MM.1S (cell line): Measurements from ENCODE around the gene ZFYVE21.

Experiments
- EZH2 ChIP-seq: fragments of 300-600 bp; sonication (generic); optimal IDR thresholded peaks from 2 replicates; pipeline ENCODE3; 2017; ENCODE audit warnings: low read depth, mild to moderate bottlenecking, antibody characterized with exemption, low read length, mixed read lengths
- TF ChIP-seq, protein P1 (sequence below): fragments of 300-600 bp; sonication (generic); IDR thresholded peaks from 2 replicates; pipeline ENCODE4 v1.5.1; 2016; ENCODE audit warnings: antibody characterized with exemption, low read length, mixed read lengths

DNA sequence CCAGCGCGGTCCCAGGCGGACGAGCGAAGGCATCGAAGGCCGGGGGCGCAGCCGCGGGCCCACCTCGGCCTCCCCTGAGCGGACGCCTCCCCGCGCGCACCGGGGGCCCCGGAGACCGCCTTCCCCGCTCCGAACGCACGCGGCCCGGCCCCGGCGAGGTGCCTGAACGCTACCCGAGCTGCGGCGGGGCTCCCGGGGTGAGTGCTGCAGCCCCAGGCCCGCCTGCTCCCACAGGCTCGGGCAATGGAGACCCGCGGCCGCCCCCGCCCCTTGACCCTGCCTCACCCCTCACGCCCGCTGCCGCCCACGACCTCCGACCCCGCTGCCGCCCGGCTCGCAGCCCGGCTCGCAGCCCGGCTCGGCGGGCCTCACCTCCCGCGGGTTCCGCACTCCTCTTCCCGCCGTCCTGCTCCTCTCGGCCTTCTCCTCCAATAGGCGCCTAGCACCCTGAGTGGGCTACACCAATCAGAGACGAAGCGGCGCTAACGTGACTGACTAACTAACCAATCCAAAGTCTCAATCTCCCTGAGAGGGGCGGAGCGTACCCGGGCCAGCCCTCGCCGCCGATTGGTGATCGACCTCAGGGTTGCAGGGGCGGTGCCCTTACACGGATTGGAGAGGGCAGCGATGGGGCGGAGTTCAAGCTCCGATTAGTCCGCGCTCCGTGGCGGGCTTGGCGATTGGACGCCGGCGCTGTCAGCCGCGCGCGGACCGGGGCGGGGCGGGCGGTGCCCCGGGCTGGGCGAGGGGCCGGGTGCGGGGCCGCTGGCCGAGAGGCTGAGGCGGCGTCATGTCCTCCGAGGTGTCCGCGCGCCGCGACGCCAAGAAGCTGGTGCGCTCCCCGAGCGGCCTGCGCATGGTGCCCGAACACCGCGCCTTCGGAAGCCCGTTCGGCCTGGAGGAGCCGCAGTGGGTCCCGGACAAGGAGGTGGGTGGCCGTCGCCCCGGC lies at the start of gene ZFYVE21, which contains the start of gene XRCC3:
- TF ChIP-seq, protein P1, sequence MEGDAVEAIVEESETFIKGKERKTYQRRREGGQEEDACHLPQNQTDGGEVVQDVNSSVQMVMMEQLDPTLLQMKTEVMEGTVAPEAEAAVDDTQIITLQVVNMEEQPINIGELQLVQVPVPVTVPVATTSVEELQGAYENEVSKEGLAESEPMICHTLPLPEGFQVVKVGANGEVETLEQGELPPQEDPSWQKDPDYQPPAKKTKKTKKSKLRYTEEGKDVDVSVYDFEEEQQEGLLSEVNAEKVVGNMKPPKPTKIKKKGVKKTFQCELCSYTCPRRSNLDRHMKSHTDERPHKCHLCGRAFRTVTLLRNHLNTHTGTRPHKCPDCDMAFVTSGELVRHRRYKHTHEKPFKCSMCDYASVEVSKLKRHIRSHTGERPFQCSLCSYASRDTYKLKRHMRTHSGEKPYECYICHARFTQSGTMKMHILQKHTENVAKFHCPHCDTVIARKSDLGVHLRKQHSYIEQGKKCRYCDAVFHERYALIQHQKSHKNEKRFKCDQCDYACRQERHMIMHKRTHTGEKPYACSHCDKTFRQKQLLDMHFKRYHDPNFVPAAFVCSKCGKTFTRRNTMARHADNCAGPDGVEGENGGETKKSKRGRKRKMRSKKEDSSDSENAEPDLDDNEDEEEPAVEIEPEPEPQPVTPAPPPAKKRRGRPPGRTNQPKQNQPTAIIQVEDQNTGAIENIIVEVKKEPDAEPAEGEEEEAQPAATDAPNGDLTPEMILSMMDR = no peak
- TF ChIP-seq EZH2 = no peak
